CD1c-positive myeloid dendritic cell (primary cell): Measurements from ENCODE around the gene TCOF1.

Source experiments
- DNase-seq: peaks from one replicate; pipeline ENCODE4 v3.0.0-alpha.2; 2016; ENCODE audit errors: extremely low spot score

TCOF1 gene

GRCh38 chr5:150357326-150358260 lies at the start of gene TCOF1:
TSS of gene TCOF1 (plus strand) at chr5:150357697. CDS start at chr5:150357747, 50 bp downstream.
- DNase-seq = peak; percentile 99

GRCh38 chr5:150309101-150309885 lies 48.2 kb upstream of the TCOF1 start:
- DNase-seq = no peak

GRCh38 chr5:150309886-150310239 lies 47.6 kb upstream of the TCOF1 start:
- no peak for DNase-seq

- no peak for DNase-seq
Observed at GRCh38 chr5:150310246-150310645, 47.3 kb upstream of the TCOF1 start.

- DNase-seq = no peak
Observed at GRCh38 chr5:150311015-150311692, 46.3 kb upstream of the TCOF1 start.

- DNase-seq = no peak
Observed at GRCh38 chr5:150312518-150312917, 45.0 kb upstream of the TCOF1 start.

GRCh38 chr5:150313501-150313900 lies 44.0 kb upstream of the TCOF1 start:
- DNase-seq = no peak

- no peak for DNase-seq
Observed at GRCh38 chr5:150313921-150314716, 43.4 kb upstream of the TCOF1 start.

- DNase-seq = no peak
Observed at GRCh38 chr5:150315245-150315644, 42.3 kb upstream of the TCOF1 start.

- DNase-seq = no peak
Observed at GRCh38 chr5:150316320-150316719, 41.2 kb upstream of the TCOF1 start.

GRCh38 chr5:150317048-150318003 lies 40.2 kb upstream of the TCOF1 start:
- no peak for DNase-seq

- DNase-seq = no peak
Observed at GRCh38 chr5:150318613-150319483, 38.6 kb upstream of the TCOF1 start.

- no peak for DNase-seq
Observed at GRCh38 chr5:150319484-150319790, 38.1 kb upstream of the TCOF1 start.

GRCh38 chr5:150320044-150320613 lies 37.4 kb upstream of the TCOF1 start:
- DNase-seq = no peak

- DNase-seq = no peak
Observed at GRCh38 chr5:150321211-150321610, 36.3 kb upstream of the TCOF1 start.

GRCh38 chr5:150321784-150322183 lies 35.7 kb upstream of the TCOF1 start:
- no peak for DNase-seq

- DNase-seq = no peak
Observed at GRCh38 chr5:150322202-150322601, 35.3 kb upstream of the TCOF1 start.

GRCh38 chr5:150323092-150323491 lies 34.4 kb upstream of the TCOF1 start:
- DNase-seq = no peak

- no peak for DNase-seq
Observed at GRCh38 chr5:150323819-150324218, 33.7 kb upstream of the TCOF1 start.
